GM19240 (cell line): ENCODE measurements around the gene PIGB.
"Not testable (repeated sequence)": the region's sequence is repeated elsewhere in the genome, so short reads cannot be mapped to it uniquely, and the experiment has no call there.

Experiments
- DNase-seq: peaks from one replicate; pipeline ENCODE4 v3.0.0; 2011; ENCODE audit warnings: low spot score; ENCODE audit not compliant: insufficient read length

The PIGB gene

GRCh38 chr15:55297315-55297714 lies 21.7 kb upstream of the PIGB start:
- no peak for DNase-seq

- DNase-seq = not testable (repeated sequence)
Measured at GRCh38 chr15:55302801-55303200, 16.2 kb upstream of the PIGB start.

- peak; percentile 9 for DNase-seq
Measured at GRCh38 chr15:55319537-55320237, 665 bp downstream of the PIGB start.

- no peak for DNase-seq
Measured at GRCh38 chr15:55320238-55320550, 1.2 kb downstream of the PIGB start.

GRCh38 chr15:55320963-55321362 lies 1.9 kb downstream of the PIGB start:
- no peak for DNase-seq

- DNase-seq = no peak
Measured at GRCh38 chr15:55322467-55322866, 3.4 kb downstream of the PIGB start.

GRCh38 chr15:55327387-55327786 lies 8.4 kb downstream of the PIGB start:
- no peak for DNase-seq

GRCh38 chr15:55334371-55334770 lies 15.3 kb downstream of the PIGB start:
- no peak for DNase-seq

GRCh38 chr15:55334997-55335396 lies 16.0 kb downstream of the PIGB start:
- no peak for DNase-seq

GRCh38 chr15:55337160-55337559 lies 18.1 kb downstream of the PIGB start:
- DNase-seq = no peak

GRCh38 chr15:55343168-55343567 lies 24.1 kb downstream of the PIGB start:
- DNase-seq = no peak

GRCh38 chr15:55344206-55344605 lies 25.2 kb downstream of the PIGB start:
- DNase-seq = no peak

- no peak for DNase-seq
Measured at GRCh38 chr15:55348281-55348778, 29.3 kb downstream of the PIGB start.

- DNase-seq = no peak
Measured at GRCh38 chr15:55349282-55349681, 30.3 kb downstream of the PIGB start.

GRCh38 chr15:55353025-55353424 lies 34.0 kb downstream of the PIGB start:
- DNase-seq = no peak

- DNase-seq = no peak
Measured at GRCh38 chr15:55356985-55357585, 38.1 kb downstream of the PIGB start.

GRCh38 chr15:55357774-55358173 lies 38.8 kb downstream of the PIGB start:
- DNase-seq = no peak

- no peak for DNase-seq
Measured at GRCh38 chr15:55358471-55358870, 39.4 kb downstream of the PIGB start.

- no peak for DNase-seq
Measured at GRCh38 chr15:55360256-55360655, 41.2 kb downstream of the PIGB start.

GRCh38 chr15:55361048-55361447 lies 42.0 kb downstream of the PIGB start:
- DNase-seq = no peak

GRCh38 chr15:55362641-55363040 lies 43.6 kb downstream of the PIGB start:
- no peak for DNase-seq

- DNase-seq = no peak
Measured at GRCh38 chr15:55366981-55367380, 48.0 kb downstream of the PIGB start.

- no peak for DNase-seq
Measured at GRCh38 chr15:55372701-55373440, 53.8 kb downstream of the PIGB start.
